Sigmoid colon (tissue), 7 donors: ENCODE measurements around the gene GAL3ST1. TPM values are rescaled to one million over a fixed set of nuclear protein-coding genes. Genes with fewer than 3 reads are reported as not detected.

Source experiments
- DNase-seq: peaks from one replicate; pipeline ENCODE4 v3.0.0-alpha.2; 2019
- H3K27ac ChIP-seq, 4 donors: fragments of 200-600 bp; sonication (generic); one replicate each; pipeline ENCODE4 v1.5.1; 2016 to 2019; ENCODE audit warnings: mild to moderate bottlenecking in 1 of 4
- H3K27me3 ChIP-seq, 3 donors: fragments of 200-600 bp; sonication (generic); one replicate each; pipeline ENCODE4 v1.5.1; 2019; ENCODE audit warnings: mild to moderate bottlenecking in 1 of 3
- H3K36me3 ChIP-seq, 4 donors: fragments of 200-600 bp; sonication (generic); one replicate each; pipeline ENCODE4 v1.5.1; 2016 to 2019
- H3K4me1 ChIP-seq, 4 donors: fragments of 200-600 bp; sonication (generic); one replicate each; pipeline ENCODE4 v1.5.1; 2017 to 2019
- H3K4me3 ChIP-seq, 4 donors: fragments of 200-600 bp; sonication (generic); one replicate each; pipeline ENCODE4 v1.5.1; 2017 to 2019; ENCODE audit warnings: mild to moderate bottlenecking in 2 of 4, moderate library complexity in 1 of 4
- H3K9me3 ChIP-seq, 4 donors: fragments of 200-600 bp in 3 of 4; sonication (generic) in 3 of 4; one replicate each; pipeline versions ENCODE4 v1.5.1 to v1.6.1; 2013 to 2019
- CTCF ChIP-seq, 4 experiments: fragments of 450-650 bp in 3 of 4; fragments of 200-600 bp in 1 of 4; IDR thresholded peaks; one replicate each; pipeline ENCODE4 v1.5.1; 2016 to 2019; ENCODE audit warnings: antibody characterized with exemption in 4 of 4, mild to moderate bottlenecking in 3 of 4, moderate library complexity in 2 of 4
- EP300 ChIP-seq, 4 donors: sonication (generic); formaldehyde crosslinking; IDR thresholded peaks; one replicate each; pipeline ENCODE4 v1.6.1; 2017; ENCODE audit warnings: antibody characterized with exemption in 4 of 4
- POLR2A ChIP-seq, 2 donors: fragments of 450-650 bp; IDR thresholded peaks; one replicate each; pipeline ENCODE4 v1.6.1; 2016; ENCODE audit warnings: antibody characterized with exemption in 2 of 2, mild to moderate bottlenecking in 2 of 2, moderate library complexity in 2 of 2
- POLR2AphosphoS5 ChIP-seq, 4 donors: sonication (generic); formaldehyde crosslinking; IDR thresholded peaks; one replicate each; pipeline ENCODE4 v1.6.1; 2017; ENCODE audit warnings: antibody characterized with exemption in 4 of 4
- WGBS, 2 donors: extraction: QIAGEN DNeasy Blood & Tissue Kit; methylation state at CpG; one replicate each; pipeline ENCODE4 v1.1.7; 2013; 5-methylcytosine and 5-hydroxymethylcytosine counted together
- intact Hi-C: fragments of 100-400 bp; cut with DNase I; formaldehyde crosslinking; loops from one replicate; pipeline ENCODE4 v1.15.1; 2023
- polyA plus RNA-seq, 3 donors: library from polyadenylated mRNA; stranded (reverse); fragments of 200-250 nt; gene quantifications; one replicate each; pipeline ENCODE4 v1.2.3, GENCODE V29; 2013
- total RNA-seq, 4 donors: library from RNA; depleted of rRNA; stranded (reverse); fragments of >200 nt; gene quantifications; one replicate each; pipeline ENCODE4 v1.1.0, GENCODE V29; 2016
- donor health status: healthy with polysubstance abuse.
- donor health status: Bipolar disorder and iron deficiency.
- donor health status: healthy.

Gene GAL3ST1
- total and polyA plus RNA-seq, 7 donors: 0.68 to 10.2 (median 2.8) TPM

DNA sequence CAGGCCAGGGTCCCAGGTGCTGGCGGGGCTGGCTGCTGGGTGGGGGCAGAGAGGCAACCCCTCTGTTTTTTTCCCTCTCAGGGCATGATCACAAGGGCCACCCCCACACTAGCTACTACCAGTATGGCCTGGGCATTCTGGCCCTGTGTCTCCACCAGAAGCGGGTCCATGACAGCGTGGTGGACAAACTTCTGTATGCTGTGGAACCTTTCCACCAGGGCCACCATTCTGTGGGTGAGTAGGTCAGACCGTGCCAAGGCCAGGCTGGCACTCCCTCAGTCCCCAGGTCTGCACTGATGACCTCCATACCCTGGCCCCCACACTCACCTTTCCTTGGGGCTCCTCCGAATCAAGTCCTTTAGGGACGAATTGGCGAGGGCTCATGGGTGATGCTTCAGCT lies 39.8 kb upstream of the GAL3ST1 start:
- intact Hi-C loops: no loop called here

GRCh38 chr22:30612789-30613188 lies 38.3 kb upstream of the GAL3ST1 start:
- no peak for TF ChIP-seq CTCF (IDR thresholded peaks at IDR 0.05)
- no peak for TF ChIP-seq POLR2A (IDR thresholded peaks at IDR 0.05)
- TF ChIP-seq POLR2AphosphoS5 (IDR thresholded peaks at IDR 0.05): no peak
- no peak for TF ChIP-seq EP300 (IDR thresholded peaks at IDR 0.05)
- no peak overlapping the region for H3K27ac ChIP-seq
- no peaks in the 10 kb centered on the region for H3K9me3 ChIP-seq
- H3K4me3 ChIP-seq: no peak overlapping the region
- no peak for DNase-seq
- H3K4me1 ChIP-seq: peaks cover 0 to 25% (median 22%) of the 10 kb centered on the region in 4 donors
- 95 to 96% methylated on average over 8 of the region's 8 CpGs for WGBS, 2 donors
- H3K36me3 ChIP-seq: peaks cover 0 to 58% (median 11%) of the 10 kb centered on the region in 4 donors
- H3K27me3 ChIP-seq: no peaks in the 10 kb centered on the region
- intact Hi-C loops: no loop called here

More for the DNA sequence above, 39.8 kb upstream of the GAL3ST1 start:
- Histone ChIP-seq H3K4me1 (peaks cover 0 to 10% (median 7%) of the 10 kb centered on the region in 4 donors), H3K4me3 (no peak overlapping the region), H3K36me3 (peaks cover 0 to 73% (median 16%) of the 10 kb centered on the region in 4 donors), H3K9me3 (no peaks in the 10 kb centered on the region), H3K27me3 (no peaks in the 10 kb centered on the region), H3K27ac (no peak overlapping the region)
- DNase-seq: no peak
- WGBS, 2 donors: 95 to 97% methylated on average over 7 of the region's 7 CpGs
- TF ChIP-seq CTCF (IDR thresholded peaks at IDR 0.05): no peak
- no peak for TF ChIP-seq POLR2A (IDR thresholded peaks at IDR 0.05)
- TF ChIP-seq POLR2AphosphoS5 (IDR thresholded peaks at IDR 0.05): no peak
- no peak for TF ChIP-seq EP300 (IDR thresholded peaks at IDR 0.05)

- no peaks in the 10 kb centered on the region for H3K9me3 ChIP-seq
- H3K4me3 ChIP-seq: no peak overlapping the region
- no peaks in the 10 kb centered on the region for H3K27me3 ChIP-seq
- DNase-seq: no peak
- peaks cover 0 to 39% (median 33%) of the 10 kb centered on the region in 4 donors for H3K4me1 ChIP-seq
- no peak overlapping the region for H3K27ac ChIP-seq
- intact Hi-C loops: no loop called here
- peaks cover 0 to 46% (median 11%) of the 10 kb centered on the region in 4 donors for H3K36me3 ChIP-seq
- TF ChIP-seq CTCF (IDR thresholded peaks at IDR 0.05) (no peak), POLR2AphosphoS5 (IDR thresholded peaks at IDR 0.05) (no peak), POLR2A (IDR thresholded peaks at IDR 0.05) (no peak), EP300 (IDR thresholded peaks at IDR 0.05) (no peak)
- 96 to 99% methylated on average over 3 of the region's 3 CpGs for WGBS, 2 donors
These were observed 36.7 kb upstream of the GAL3ST1 start for GRCh38 chr22:30611197-30611596.

DNA sequence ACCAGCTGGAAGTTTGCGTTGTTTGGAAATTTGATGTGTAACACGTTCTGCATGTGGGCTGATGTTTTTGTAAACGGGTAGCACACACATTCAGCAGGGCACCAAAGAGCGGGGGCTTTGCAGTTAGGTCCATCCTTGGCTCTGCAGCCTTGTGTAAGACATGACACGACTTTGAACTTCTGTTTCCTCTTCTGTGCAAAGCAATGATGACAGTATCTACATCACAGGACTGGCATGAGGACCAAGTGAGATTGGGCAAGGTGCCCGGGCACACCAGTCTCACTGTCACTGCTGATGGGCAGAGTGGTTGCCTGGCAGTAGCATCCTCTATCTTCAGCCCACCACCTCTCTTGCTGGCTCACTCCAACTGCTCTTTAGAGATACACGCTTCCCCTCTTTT lies 35.8 kb upstream of the GAL3ST1 start:
- H3K27ac ChIP-seq: peak overlapping the region; percentile 63 to 88 (median 82)
- peak; percentile 79 for DNase-seq
- 78 to 82% methylated on average over 7 of the region's 7 CpGs for WGBS, 2 donors
- intact Hi-C loops: no loop called here
- H3K4me3 ChIP-seq: no peak overlapping the region
- peaks cover 0 to 48% (median 41%) of the 10 kb centered on the region in 4 donors for H3K4me1 ChIP-seq
- H3K36me3 ChIP-seq: peaks cover 0 to 41% (median 9%) of the 10 kb centered on the region in 4 donors
- H3K9me3 ChIP-seq: no peaks in the 10 kb centered on the region
- H3K27me3 ChIP-seq: no peaks in the 10 kb centered on the region
- no peak for TF ChIP-seq POLR2A (IDR thresholded peaks at IDR 0.05)
- TF ChIP-seq POLR2AphosphoS5 (IDR thresholded peaks at IDR 0.05): peak in 1 of 4 donors; percentile 11
- TF ChIP-seq EP300 (IDR thresholded peaks at IDR 0.05): peak in 1 of 4 donors; percentile 10
- no peak for TF ChIP-seq CTCF (IDR thresholded peaks at IDR 0.05)
